SK-N-SH treated with all-trans-retinoic acid at 6 μM for 48 hours (cell line): Measurements from ENCODE around the gene BICC1.
A peak's percentile ranks its signal among the peaks of the same experiment; 100 is the strongest.

Experiments
- ATAC-seq: fragments of 200-7000 bp; cut with Tn5 transposase; 3 replicates; pipeline ENCODE4 v1.9.1; 2020; ENCODE audit warnings: mild to moderate bottlenecking, moderate library complexity
- ARNTL ChIP-seq: fragments of 450-650 bp; formaldehyde crosslinking; IDR thresholded peaks from 2 replicates; pipeline ENCODE4 v1.5.0; 2020; ENCODE audit warnings: low read depth, mild to moderate bottlenecking, moderate library complexity, borderline replicate concordance
- BACH2 ChIP-seq: fragments of 250-450 bp; sonication (Bioruptor Pico); IDR thresholded peaks from 2 replicates; pipeline ENCODE4 v1.9.0; 2021; ENCODE audit warnings: mild to moderate bottlenecking, borderline replicate concordance
- CSDC2 ChIP-seq: fragments of 250-450 bp; sonication (Bioruptor Pico); IDR thresholded peaks from 2 replicates; pipeline ENCODE4 v1.5.0; 2020; ENCODE audit warnings: mild to moderate bottlenecking, moderate library complexity
- ESRRG ChIP-seq: fragments of 250-450 bp; sonication (Bioruptor Pico); IDR thresholded peaks from 2 replicates; pipeline ENCODE4 v1.6.1; 2021; ENCODE audit warnings: mild to moderate bottlenecking
- GLIS3 ChIP-seq: fragments of 250-450 bp; sonication (Bioruptor Pico); IDR thresholded peaks from 2 replicates; pipeline ENCODE4 v1.5.0; 2020; ENCODE audit warnings: mild to moderate bottlenecking, moderate library complexity
- ISL1 ChIP-seq: fragments of 250-450 bp; sonication (Bioruptor Pico); IDR thresholded peaks from 2 replicates; pipeline ENCODE4 v2.1.2; 2022; ENCODE audit warnings: mild to moderate bottlenecking, moderate library complexity
- OSR1 ChIP-seq: fragments of 250-450 bp; sonication (Bioruptor Pico); IDR thresholded peaks from 2 replicates; pipeline ENCODE4 v1.8.0; 2022; ENCODE audit warnings: moderate library complexity, mild to moderate bottlenecking, inconsistent platforms
- PPARA ChIP-seq: fragments of 250-450 bp; sonication (Bioruptor Pico); IDR thresholded peaks from 2 replicates; pipeline ENCODE4 v1.5.0; 2020; ENCODE audit warnings: mild to moderate bottlenecking, borderline replicate concordance
- RARB ChIP-seq: fragments of 250-450 bp; sonication (Bioruptor Pico); IDR thresholded peaks from 2 replicates; pipeline ENCODE4 v1.8.0; 2021; ENCODE audit warnings: mild to moderate bottlenecking, moderate library complexity
- SNAI2 ChIP-seq: fragments of 250-450 bp; sonication (Bioruptor Pico); IDR thresholded peaks from 2 replicates; pipeline ENCODE4 v1.5.0; 2020; ENCODE audit warnings: mild to moderate bottlenecking, moderate library complexity
- TOX ChIP-seq: fragments of 250-450 bp; sonication (Bioruptor Pico); IDR thresholded peaks from 2 replicates; pipeline ENCODE4 v1.8.0; 2021; ENCODE audit warnings: mild to moderate bottlenecking, moderate library complexity, borderline replicate concordance
- TSHZ2 ChIP-seq: fragments of 250-450 bp; sonication (Bioruptor Pico); IDR thresholded peaks from 2 replicates; pipeline ENCODE4 v1.5.0; 2020; ENCODE audit warnings: mild to moderate bottlenecking, moderate library complexity
- ZC3H10 ChIP-seq: fragments of 250-450 bp; sonication (Bioruptor Pico); IDR thresholded peaks from 2 replicates; pipeline ENCODE4 v1.5.1; 2021; ENCODE audit warnings: mild to moderate bottlenecking, moderate library complexity
- ZFP3 ChIP-seq: fragments of 250-450 bp; sonication (Bioruptor Pico); IDR thresholded peaks from 2 replicates; pipeline ENCODE4 v1.5.0; 2020; ENCODE audit warnings: mild to moderate bottlenecking, moderate library complexity
- ZFP30 ChIP-seq: fragments of 450-650 bp; formaldehyde crosslinking; IDR thresholded peaks from 2 replicates; pipeline ENCODE4 v1.5.0; 2022; ENCODE audit warnings: mild to moderate bottlenecking, moderate library complexity
- ZNF565 ChIP-seq: fragments of 450-650 bp; formaldehyde crosslinking; conservative IDR thresholded peaks from 2 replicates; pipeline ENCODE4 v1.5.0; 2020; ENCODE audit warnings: low read depth, mild to moderate bottlenecking, moderate library complexity
- ZNF70 ChIP-seq: fragments of 450-650 bp; formaldehyde crosslinking; IDR thresholded peaks from 2 replicates; pipeline ENCODE4 v1.5.0; 2020; ENCODE audit warnings: mild to moderate bottlenecking, moderate library complexity
- ZNF8 ChIP-seq: fragments of 450-650 bp; formaldehyde crosslinking; IDR thresholded peaks from 2 replicates; pipeline ENCODE4 v1.5.0; 2020; ENCODE audit warnings: mild to moderate bottlenecking, moderate library complexity
- TF ChIP-seq, protein P1 (sequence below): fragments of 250-450 bp; sonication (Bioruptor Pico); IDR thresholded peaks from 2 replicates; pipeline ENCODE4 v1.8.0; 2020; ENCODE audit warnings: mild to moderate bottlenecking, moderate library complexity, borderline replicate concordance
- TF ChIP-seq, protein P2 (sequence below): fragments of 250-450 bp; sonication (Bioruptor Pico); IDR thresholded peaks from 2 replicates; pipeline ENCODE4 v1.5.1; 2021; ENCODE audit warnings: mild to moderate bottlenecking, moderate library complexity
- TF ChIP-seq, protein P3 (sequence below): fragments of 250-450 bp; sonication (Bioruptor Pico); IDR thresholded peaks from 2 replicates; pipeline ENCODE4 v1.5.1; 2020; ENCODE audit warnings: low read depth, mild to moderate bottlenecking, moderate library complexity

BICC1 gene

DNA sequence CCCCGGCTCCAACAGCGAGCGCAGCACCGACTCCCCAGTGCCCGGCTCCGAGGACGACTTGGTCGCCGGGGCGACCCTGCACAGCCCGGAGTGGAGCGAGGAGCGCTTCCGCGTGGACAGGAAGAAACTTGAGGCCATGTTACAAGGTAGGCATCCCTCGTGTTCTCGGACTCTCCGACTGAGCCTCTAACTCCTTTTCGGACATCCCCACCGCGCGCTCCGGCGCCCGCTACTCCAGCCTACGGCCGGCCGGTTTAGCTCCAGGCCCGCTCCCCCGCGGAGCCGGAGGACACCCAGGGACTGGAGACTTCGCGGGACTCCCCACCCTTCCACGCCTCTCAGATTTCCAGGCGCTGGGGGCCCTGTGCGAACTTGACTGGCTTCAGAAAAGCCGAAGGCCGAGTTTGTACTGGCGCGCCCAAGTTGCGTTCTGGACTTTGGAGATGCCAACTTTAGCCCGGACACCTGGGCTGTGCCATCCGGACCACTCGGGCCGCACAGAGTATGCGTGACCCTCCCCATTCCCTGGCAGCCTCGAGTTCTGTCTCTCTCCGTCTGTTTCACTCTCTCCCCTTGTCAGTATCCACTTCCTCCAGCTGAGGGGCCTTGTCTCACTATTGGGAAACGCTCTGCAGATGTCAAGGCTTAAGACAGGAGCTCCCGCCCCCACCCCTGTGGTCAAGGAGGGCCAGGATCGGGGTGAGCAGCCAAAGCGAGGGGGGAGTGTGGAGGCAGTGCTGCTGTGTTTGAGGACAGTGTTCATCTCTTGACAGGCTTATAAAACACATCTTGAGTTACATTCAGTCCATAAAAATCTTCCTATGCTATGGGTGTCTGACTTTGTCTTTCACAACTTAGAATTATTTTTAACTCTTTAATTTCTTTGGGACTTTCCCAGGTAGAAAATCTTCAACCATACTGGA, 777 bp downstream of the BICC1 start (continued):
- TF ChIP-seq BACH2 (CRISPR knock-in tag) (no peak), ZNF8 (CRISPR knock-in tag) (no peak), CSDC2 (no peak)
- TF ChIP-seq, all 23 proteins: peak for 0

DNA sequence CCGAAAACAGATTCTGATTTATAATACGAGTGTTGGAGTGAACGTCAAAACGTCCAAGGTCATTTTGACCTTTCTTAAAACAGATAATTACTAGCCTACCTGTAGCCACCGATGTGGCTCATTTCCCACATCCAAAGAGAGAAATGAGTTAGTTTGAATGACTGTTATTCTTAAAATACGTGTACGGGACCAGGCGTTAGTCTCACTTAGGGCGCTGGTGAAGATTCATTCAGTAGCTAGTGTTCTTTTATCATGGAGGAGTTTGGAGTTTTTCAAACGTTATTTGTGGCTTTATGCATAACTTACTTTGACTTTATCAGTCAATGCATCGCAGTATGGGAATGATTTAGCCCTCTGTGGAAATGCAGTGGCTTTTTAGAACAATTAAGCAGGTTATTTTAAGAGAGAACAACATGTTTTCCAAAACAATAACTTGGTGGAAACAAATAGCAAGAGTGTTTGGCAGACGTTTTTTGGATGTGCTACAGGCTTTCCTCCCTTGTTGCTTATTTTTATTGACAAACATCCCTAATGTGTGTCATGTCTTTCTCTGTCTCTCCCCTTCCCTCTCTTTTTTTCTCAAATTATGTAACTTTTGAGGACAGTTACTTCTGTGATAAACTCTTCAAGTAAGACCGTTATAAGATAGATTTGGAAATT, 1.6 kb downstream of the BICC1 start:
- ATAC-seq = peak; percentile 3; the same call in 1 of the 3 replicates
- TF ChIP-seq BACH2 (CRISPR knock-in tag) = no peak

GRCh38 chr10:58515291-58515941, 2.7 kb downstream of the BICC1 start:
- ATAC-seq = no peak
- no peak for TF ChIP-seq ZFP3 (CRISPR knock-in tag)
- no peak for TF ChIP-seq ISL1
- TF ChIP-seq ZFP30 (CRISPR knock-in tag) = no peak
- TF ChIP-seq ARNTL (CRISPR knock-in tag) = no peak
- TF ChIP-seq, protein P1, sequence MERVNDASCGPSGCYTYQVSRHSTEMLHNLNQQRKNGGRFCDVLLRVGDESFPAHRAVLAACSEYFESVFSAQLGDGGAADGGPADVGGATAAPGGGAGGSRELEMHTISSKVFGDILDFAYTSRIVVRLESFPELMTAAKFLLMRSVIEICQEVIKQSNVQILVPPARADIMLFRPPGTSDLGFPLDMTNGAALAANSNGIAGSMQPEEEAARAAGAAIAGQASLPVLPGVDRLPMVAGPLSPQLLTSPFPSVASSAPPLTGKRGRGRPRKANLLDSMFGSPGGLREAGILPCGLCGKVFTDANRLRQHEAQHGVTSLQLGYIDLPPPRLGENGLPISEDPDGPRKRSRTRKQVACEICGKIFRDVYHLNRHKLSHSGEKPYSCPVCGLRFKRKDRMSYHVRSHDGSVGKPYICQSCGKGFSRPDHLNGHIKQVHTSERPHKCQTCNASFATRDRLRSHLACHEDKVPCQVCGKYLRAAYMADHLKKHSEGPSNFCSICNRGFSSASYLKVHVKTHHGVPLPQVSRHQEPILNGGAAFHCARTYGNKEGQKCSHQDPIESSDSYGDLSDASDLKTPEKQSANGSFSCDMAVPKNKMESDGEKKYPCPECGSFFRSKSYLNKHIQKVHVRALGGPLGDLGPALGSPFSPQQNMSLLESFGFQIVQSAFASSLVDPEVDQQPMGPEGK (CRISPR knock-in tag) = no peak
- TF ChIP-seq TOX (CRISPR knock-in tag) = no peak
- TF ChIP-seq, protein P2, sequence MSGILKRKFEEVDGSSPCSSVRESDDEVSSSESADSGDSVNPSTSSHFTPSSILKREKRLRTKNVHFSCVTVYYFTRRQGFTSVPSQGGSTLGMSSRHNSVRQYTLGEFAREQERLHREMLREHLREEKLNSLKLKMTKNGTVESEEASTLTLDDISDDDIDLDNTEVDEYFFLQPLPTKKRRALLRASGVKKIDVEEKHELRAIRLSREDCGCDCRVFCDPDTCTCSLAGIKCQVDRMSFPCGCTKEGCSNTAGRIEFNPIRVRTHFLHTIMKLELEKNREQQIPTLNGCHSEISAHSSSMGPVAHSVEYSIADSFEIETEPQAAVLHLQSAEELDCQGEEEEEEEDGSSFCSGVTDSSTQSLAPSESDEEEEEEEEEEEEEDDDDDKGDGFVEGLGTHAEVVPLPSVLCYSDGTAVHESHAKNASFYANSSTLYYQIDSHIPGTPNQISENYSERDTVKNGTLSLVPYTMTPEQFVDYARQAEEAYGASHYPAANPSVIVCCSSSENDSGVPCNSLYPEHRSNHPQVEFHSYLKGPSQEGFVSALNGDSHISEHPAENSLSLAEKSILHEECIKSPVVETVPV = no peak
- no peak for TF ChIP-seq ZNF565 (CRISPR knock-in tag)
- no peak for TF ChIP-seq ZNF70 (CRISPR knock-in tag)
- TF ChIP-seq PPARA (CRISPR knock-in tag) = no peak
- no peak for TF ChIP-seq SNAI2 (CRISPR knock-in tag)
- TF ChIP-seq, protein P3, sequence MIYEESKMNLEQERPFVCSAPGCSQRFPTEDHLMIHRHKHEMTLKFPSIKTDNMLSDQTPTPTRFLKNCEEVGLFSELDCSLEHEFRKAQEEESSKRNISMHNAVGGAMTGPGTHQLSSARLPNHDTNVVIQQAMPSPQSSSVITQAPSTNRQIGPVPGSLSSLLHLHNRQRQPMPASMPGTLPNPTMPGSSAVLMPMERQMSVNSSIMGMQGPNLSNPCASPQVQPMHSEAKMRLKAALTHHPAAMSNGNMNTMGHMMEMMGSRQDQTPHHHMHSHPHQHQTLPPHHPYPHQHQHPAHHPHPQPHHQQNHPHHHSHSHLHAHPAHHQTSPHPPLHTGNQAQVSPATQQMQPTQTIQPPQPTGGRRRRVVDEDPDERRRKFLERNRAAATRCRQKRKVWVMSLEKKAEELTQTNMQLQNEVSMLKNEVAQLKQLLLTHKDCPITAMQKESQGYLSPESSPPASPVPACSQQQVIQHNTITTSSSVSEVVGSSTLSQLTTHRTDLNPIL (CRISPR knock-in tag) = no peak
- TF ChIP-seq OSR1 = no peak

GRCh38 chr10:58516119-58516518, 3.4 kb downstream of the BICC1 start:
- ATAC-seq = no peak
- no peak for TF ChIP-seq ZNF70 (CRISPR knock-in tag)
- TF ChIP-seq ESRRG (CRISPR knock-in tag) = no peak
- TF ChIP-seq, protein P2 = no peak
- TF ChIP-seq, protein P3 (CRISPR knock-in tag) = no peak
- TF ChIP-seq CSDC2 = no peak
- TF ChIP-seq GLIS3 (CRISPR knock-in tag) = no peak
- TF ChIP-seq OSR1 = no peak
- no peak for TF ChIP-seq PPARA (CRISPR knock-in tag)
- TF ChIP-seq RARB (CRISPR knock-in tag) = no peak
- TF ChIP-seq ZC3H10 (CRISPR knock-in tag) = no peak
- no peak for TF ChIP-seq TOX (CRISPR knock-in tag)
- TF ChIP-seq, protein P1 (CRISPR knock-in tag) = no peak
- no peak for TF ChIP-seq TSHZ2 (CRISPR knock-in tag)
- no peak for TF ChIP-seq ZNF565 (CRISPR knock-in tag)
